Measurements from ENCODE around the gene ATOH8.

- no peak for TF ChIP-seq POLR2A (IDR thresholded peaks at IDR 0.05)
- no peak for TF ChIP-seq CTCF (IDR thresholded peaks at IDR 0.05)
Observed at GRCh38 chr2:85791704-85792565, 38.1 kb downstream of the ATOH8 start.

Measured in thyroid gland (tissue), 4 donors.